T-helper 17 cell (primary cell): ENCODE data around the gene INPP4A. TPM values are rescaled to one million over a fixed set of nuclear protein-coding genes. Genes with fewer than 3 reads are reported as not detected.

ENCODE experiments used
- ATAC-seq: fragments of 150-1000 bp; cut with Tn5 transposase; 2 replicates; pipeline ENCODE4 v1.10.0; 2021; ENCODE audit warnings: mild to moderate bottlenecking, moderate library complexity
- DNase-seq, 3 donors: peaks; one replicate each; pipeline versions ENCODE4 v3.0.0 to v3.0.0-alpha.2; 2020 to 2021
- H3K9me3 ChIP-seq: one replicate; pipeline ENCODE4 v1.7.0; 2013; ENCODE audit warnings: low read length, mild to moderate bottlenecking; ENCODE audit not compliant: control insufficient read depth, poor library complexity, severe bottlenecking
- H3K27ac Mint-ChIP-seq: one replicate; pipeline ENCODE4 v1.8.0; 2022; ENCODE audit warnings: mild to moderate bottlenecking, moderate library complexity, mixed read lengths
- H3K27me3 Mint-ChIP-seq: one replicate; pipeline ENCODE4 v1.8.0; 2022; ENCODE audit warnings: mixed read lengths
- H3K36me3 Mint-ChIP-seq: one replicate; pipeline ENCODE4 v1.8.0; 2022; ENCODE audit warnings: low read depth, mixed read lengths
- H3K4me1 Mint-ChIP-seq: one replicate; pipeline ENCODE4 v1.8.0; 2022; ENCODE audit warnings: mild to moderate bottlenecking, mixed read lengths
- H3K4me3 Mint-ChIP-seq: one replicate; pipeline ENCODE4 v1.8.0; 2022; ENCODE audit warnings: mild to moderate bottlenecking, moderate library complexity, mixed read lengths
- total RNA-seq, 4 donors: library from RNA in 2 of 4; stranded (reverse) in 2 of 4; gene quantifications; one replicate each; pipeline ENCODE4 v1.2.3 and lab custom pipeline; 2022 to 2026

Gene INPP4A
- total RNA-seq, 2 donors from 2014 or later = 109 to 110 TPM

DNA sequence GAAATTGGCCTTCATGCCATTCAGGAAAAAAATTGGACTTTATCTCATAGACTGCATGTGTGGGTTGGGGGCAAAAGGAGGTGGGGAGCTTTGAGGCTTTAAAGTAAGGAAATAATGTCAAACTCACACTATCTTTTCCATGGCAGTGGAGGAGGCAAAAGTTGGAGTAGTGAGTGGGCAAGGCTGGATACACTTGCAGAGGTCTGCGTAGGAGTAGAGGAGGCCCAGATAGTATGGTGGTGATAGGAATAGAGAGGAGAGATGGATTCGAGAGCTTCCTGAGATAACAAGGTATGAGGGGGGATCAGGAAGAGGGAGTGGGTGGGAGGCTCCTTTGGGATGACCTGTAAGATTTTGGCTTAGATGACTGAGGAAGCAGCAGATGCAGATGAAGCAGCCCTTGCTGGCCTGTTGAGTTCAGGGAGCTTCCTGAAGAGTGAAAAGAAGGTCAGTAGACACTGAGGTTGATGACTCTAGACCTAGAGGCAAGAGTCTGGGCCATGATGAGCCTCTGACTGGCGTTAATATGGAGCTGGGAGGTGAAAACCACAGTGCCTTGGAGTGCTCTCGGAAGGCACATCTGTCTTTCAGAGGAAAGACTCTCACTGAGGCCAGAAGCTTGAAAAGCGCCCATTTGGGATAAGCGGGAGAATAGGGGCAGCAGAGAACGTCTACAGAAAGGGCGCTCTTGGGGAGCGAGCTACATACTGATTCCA lies 169.5 kb downstream of the INPP4A start:
- Mint-ChIP-seq H3K36me3 (peaks cover 5% of the 10 kb centered on the region), H3K4me1 (peaks cover 37% of the 10 kb centered on the region), H3K4me3 (peak overlapping the region; percentile 46), H3K27me3 (no peaks in the 10 kb centered on the region), H3K27ac (peak overlapping the region; percentile 98)
- no peak for ATAC-seq
- no peaks in the 10 kb centered on the region for H3K9me3 ChIP-seq
- DNase-seq = no peak

DNA sequence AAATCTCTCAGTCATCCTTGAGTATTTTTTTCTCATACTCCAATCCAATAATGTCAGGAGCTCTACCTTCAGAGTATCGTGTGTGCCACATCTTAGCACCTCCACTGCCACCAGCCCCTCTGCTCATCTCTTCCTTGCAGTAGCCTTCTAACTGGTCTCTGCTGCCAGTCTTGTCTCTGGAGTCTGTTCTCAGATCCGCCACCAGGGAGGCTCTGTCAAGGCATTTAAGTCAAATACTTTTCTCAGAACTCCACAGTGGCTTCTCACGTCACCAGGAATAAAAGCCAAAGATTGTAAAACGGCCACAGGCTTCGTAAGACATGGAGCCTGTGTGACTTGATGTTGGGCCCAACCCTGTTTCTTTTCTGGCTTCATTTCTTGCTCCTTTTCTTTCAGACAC lies 170.8 kb downstream of the INPP4A start:
- Mint-ChIP-seq H3K27me3 (no peaks in the 10 kb centered on the region), H3K4me1 (peaks cover 30% of the 10 kb centered on the region), H3K36me3 (peaks cover 7% of the 10 kb centered on the region), H3K27ac (peak overlapping the region; percentile 27), H3K4me3 (no peak overlapping the region)
- DNase-seq = no peak
- no peaks in the 10 kb centered on the region for H3K9me3 ChIP-seq
- ATAC-seq = peak; percentile 40

DNA sequence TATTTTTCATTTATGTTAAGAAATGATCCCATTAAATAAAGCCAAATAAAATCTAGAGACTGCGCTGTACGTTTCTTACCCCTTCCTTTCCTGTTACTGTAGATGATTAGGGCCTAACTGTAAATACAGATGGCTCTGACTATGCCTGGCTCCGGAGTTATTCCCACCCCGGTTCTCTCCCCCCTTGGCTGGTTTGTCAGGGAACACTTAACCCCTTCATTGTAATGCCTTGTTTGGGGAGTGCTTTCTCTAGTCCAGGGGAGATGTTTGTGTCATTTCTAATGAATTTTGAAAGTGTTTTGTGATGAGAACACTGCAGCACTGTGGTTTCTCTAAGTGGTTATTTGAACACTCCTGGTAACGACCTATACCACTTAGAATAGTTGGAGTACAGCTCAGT lies 172.5 kb downstream of the INPP4A start:
- H3K27ac Mint-ChIP-seq = peak overlapping the region; percentile 34
- no peaks in the 10 kb centered on the region for H3K9me3 ChIP-seq
- no peak overlapping the region for H3K4me3 Mint-ChIP-seq
- DNase-seq (no peak), ATAC-seq (no peak)
- H3K27me3 Mint-ChIP-seq = no peaks in the 10 kb centered on the region
- H3K4me1 Mint-ChIP-seq = peaks cover 25% of the 10 kb centered on the region
- peaks cover 7% of the 10 kb centered on the region for H3K36me3 Mint-ChIP-seq

DNA sequence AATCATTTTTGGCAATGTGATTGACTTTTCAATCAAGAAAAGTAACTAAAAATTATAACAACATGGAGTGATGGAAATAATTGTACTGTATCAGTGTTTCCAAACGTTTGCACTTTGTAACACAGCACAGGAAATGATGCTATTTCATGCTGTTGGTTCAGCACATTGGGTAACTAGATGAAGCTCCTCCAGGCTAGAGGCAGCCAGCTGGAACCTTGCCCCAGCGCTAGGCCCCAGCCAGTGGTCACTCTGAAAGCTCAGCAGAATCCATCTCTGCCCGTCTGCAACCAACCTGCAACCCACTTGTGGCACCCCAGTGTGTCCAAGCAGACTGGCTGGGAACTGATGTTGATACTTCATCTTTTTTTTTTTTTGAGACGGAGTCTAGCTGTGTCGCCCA lies 179.0 kb downstream of the INPP4A start:
- DNase-seq = no peak
- H3K9me3 ChIP-seq = no peaks in the 10 kb centered on the region
- Mint-ChIP-seq H3K27me3 (no peaks in the 10 kb centered on the region), H3K27ac (no peak overlapping the region), H3K4me1 (peaks cover 17% of the 10 kb centered on the region), H3K36me3 (peaks cover 11% of the 10 kb centered on the region), H3K4me3 (no peak overlapping the region)
- ATAC-seq = no peak

DNA sequence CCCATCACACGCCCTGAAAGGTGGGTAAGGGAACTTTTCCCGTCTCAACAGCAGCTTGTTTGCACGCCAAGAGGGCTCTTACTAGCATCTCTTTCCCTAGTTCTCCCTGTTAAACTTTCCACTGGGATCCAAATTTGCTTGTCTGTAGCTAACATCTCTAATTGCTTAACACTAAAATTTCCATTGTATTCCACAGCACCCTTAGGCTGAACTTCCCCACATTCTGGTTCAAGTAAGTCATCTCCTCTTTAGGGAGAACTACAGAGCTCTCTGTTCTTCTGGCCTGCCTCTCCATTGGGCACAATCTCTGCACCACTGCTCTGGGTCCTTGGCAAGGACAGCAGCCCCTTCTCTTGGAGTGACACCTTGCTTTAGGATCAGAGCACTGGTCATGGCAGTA lies 187.7 kb downstream of the INPP4A start:
- Mint-ChIP-seq H3K27me3 (no peaks in the 10 kb centered on the region), H3K4me1 (peaks cover 33% of the 10 kb centered on the region), H3K36me3 (peaks cover 15% of the 10 kb centered on the region), H3K27ac (peak overlapping the region; percentile 96), H3K4me3 (peak overlapping the region; percentile 57)
- DNase-seq (no peak), ATAC-seq (no peak)
- H3K9me3 ChIP-seq = no peaks in the 10 kb centered on the region

DNA sequence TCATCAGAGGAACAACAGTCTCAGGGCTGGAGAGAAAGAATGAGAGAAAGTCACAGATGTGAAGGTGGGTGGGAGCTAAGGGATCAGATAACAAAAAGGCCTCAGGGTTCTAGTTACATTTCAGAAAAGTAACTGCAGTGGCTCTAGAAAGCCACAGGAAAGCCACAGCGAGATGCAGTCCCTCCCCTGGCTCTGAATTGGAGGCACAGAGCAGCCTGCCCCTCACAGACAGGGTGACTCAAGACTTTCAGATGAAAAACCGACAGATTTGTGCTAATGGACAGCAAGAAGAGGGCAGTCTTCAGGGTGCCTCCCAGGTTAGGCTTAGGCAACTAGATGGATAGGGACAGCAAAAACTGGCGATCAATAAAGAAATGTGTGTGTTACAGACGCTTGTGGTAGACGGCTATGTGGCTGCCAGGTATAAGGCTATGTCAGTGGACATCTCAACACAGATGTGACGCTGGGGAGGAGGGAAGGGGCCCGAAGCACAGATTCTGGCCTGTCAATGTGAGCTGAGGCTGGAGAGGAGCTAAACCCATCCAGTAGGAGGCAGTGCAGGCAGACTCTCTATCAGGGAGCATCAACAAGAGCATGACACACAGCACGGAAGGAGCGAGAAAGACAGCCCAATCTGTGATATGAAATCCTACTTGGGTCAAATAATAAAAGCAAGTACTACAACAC lies 189.9 kb downstream of the INPP4A start:
- DNase-seq = peak in 1 of 3 donors; percentile 41
- H3K36me3 Mint-ChIP-seq = peaks cover 15% of the 10 kb centered on the region
- peak; percentile 37 for ATAC-seq
- peak overlapping the region; percentile 96 for H3K27ac Mint-ChIP-seq
- H3K27me3 Mint-ChIP-seq = no peaks in the 10 kb centered on the region
- no peaks in the 10 kb centered on the region for H3K9me3 ChIP-seq
- H3K4me1 Mint-ChIP-seq = peaks cover 38% of the 10 kb centered on the region
- H3K4me3 Mint-ChIP-seq = peak overlapping the region; percentile 71

DNA sequence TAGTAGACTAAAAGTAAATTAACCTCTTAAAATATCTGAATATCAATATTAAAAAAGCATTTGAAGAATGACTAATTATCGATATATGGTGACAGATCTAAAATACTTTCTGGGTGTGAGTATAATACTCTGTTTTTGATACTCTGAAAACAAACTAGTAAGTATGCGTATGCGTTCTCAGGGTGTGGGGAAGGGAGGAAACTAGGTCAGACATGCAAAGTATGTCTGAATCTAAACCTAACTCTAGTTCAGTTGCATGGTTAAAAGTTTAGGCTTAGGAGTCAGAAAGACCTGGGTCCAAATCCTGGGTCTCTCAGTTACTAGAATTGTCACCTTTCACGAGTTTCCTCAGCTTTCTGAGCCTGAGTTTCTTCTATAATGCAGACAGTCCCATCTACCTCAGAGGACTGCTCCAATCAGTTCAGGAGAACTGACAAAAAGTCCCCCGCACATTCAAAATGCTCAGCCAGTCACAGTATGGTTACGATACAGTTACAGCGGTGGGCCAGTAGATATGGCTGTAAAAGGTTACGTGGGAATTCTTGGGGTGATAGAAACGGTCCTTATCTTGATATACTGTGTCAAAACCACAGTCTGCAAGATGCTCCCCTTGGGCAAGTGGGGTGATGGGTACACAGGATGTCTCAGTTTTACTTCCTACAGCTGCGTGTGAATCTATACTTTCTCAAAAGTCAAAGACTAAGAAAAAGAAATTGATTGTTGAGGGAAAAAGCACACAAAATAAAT lies 192.9 kb downstream of the INPP4A start:
- Mint-ChIP-seq H3K27me3 (no peaks in the 10 kb centered on the region), H3K36me3 (peaks cover 12% of the 10 kb centered on the region), H3K4me1 (peaks cover 30% of the 10 kb centered on the region), H3K4me3 (peak overlapping the region; percentile 73), H3K27ac (peak overlapping the region; percentile 87)
- peak; percentile 87 for ATAC-seq
- DNase-seq = peak in 2 of 3 donors; percentile 25 to 40
- H3K9me3 ChIP-seq = no peaks in the 10 kb centered on the region

DNA sequence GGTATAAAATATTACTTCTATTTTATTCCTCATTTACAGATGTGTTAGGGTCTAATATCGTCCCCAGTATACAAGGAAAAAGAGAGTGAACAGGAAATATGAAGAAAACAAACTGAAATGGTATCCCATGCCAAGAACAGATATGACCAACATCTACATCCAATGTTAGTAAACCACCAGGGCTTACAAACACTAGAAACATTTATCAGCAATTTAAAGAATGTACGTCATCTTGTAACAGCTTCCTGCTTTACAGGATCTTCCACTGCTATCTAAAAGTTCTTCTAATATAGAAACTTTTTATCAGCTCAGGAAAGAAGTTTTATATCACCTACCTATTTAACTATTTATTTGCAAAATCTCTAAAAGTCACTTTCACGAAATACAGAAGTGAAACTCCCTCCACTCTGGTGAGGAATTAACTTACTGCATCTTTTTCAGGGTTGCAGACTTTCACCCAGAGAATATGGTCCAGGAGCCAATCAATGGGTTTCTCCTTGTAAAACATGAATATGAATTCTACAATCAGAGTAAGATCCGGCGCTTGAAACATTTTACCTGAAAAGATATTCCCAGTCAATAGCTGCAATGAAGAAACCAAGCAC lies 198.9 kb downstream of the INPP4A start:
- no peak for DNase-seq
- H3K4me1 Mint-ChIP-seq = peaks cover 6% of the 10 kb centered on the region
- H3K27ac Mint-ChIP-seq = peak overlapping the region; percentile 81
- H3K36me3 Mint-ChIP-seq = peaks cover 4% of the 10 kb centered on the region
- H3K9me3 ChIP-seq = no peaks in the 10 kb centered on the region
- ATAC-seq = no peak
- H3K4me3 Mint-ChIP-seq = no peak overlapping the region
- H3K27me3 Mint-ChIP-seq = no peaks in the 10 kb centered on the region

Other genes with a start within 250 kb of the INPP4A start
- gene CNGA3, start 98.4 kb upstream of the INPP4A start, total RNA-seq = not detected
- gene COA5, start 163.7 kb downstream of the INPP4A start, total RNA-seq = 10 to 100 TPM; 20.0 to 20.7 TPM
- 10 to 100 TPM; 12.0 to 14.8 TPM for gene UNC50, start 163.7 kb downstream of the INPP4A start, total RNA-seq